Peyer's patch (tissue), 4 donors: Measurements from ENCODE around the gene PRAMEF12. TPM values are rescaled to one million over a fixed set of nuclear protein-coding genes. Genes with fewer than 3 reads are reported as not detected.
"Not testable (repeated sequence)": the region's sequence is repeated elsewhere in the genome, so short reads cannot be mapped to it uniquely, and the experiment has no call there.

ENCODE experiments used
- DNase-seq, 3 donors: peaks; one replicate each; pipeline ENCODE4 v3.0.0-alpha.2; 2017 to 2019
- H3K27ac ChIP-seq, 4 donors: fragments of 200-600 bp; sonication (generic); one replicate each; pipeline ENCODE4 v1.5.1; 2016 to 2019
- H3K27me3 ChIP-seq, 2 donors: fragments of 200-600 bp; sonication (generic); one replicate each; pipeline ENCODE4 v1.5.1; 2019
- H3K36me3 ChIP-seq, 3 donors: fragments of 200-600 bp; sonication (generic); one replicate each; pipeline ENCODE4 v1.5.1; 2016 to 2019
- H3K4me1 ChIP-seq, 4 donors: fragments of 200-600 bp; sonication (generic); one replicate each; pipeline ENCODE4 v1.5.1; 2016 to 2019
- H3K4me3 ChIP-seq, 4 donors: fragments of 200-600 bp; sonication (generic); 1 replicate in 3 of 4; 2 replicates in 1 of 4; pipeline ENCODE4 v1.5.1; 2016 to 2019; ENCODE audit warnings: mild to moderate bottlenecking in 1 of 4
- H3K9me3 ChIP-seq, 4 donors: fragments of 200-600 bp; sonication (generic); one replicate each; pipeline ENCODE4 v1.5.1; 2016 to 2019; ENCODE audit warnings: mild to moderate bottlenecking in 1 of 4
- POLR2A ChIP-seq, 2 donors: fragments of 450-650 bp; IDR thresholded peaks; one replicate each; pipeline ENCODE4 v1.5.1; 2017; ENCODE audit warnings: antibody characterized with exemption in 2 of 2, mild to moderate bottlenecking in 2 of 2, moderate library complexity in 2 of 2
- total RNA-seq, 4 donors: library from RNA; depleted of rRNA; stranded (reverse); fragments of >200 nt; gene quantifications; one replicate each; pipeline ENCODE4 v1.1.0, GENCODE V29; 2016
- TF ChIP-seq, protein P1 (sequence below), 6 experiments: fragments of 450-650 bp in 4 of 6; fragments of 200-600 bp in 2 of 6; sonication (generic) in 1 of 6; IDR thresholded peaks; one replicate each; pipeline ENCODE4 v1.5.1; 2017 to 2019; ENCODE audit warnings: antibody characterized with exemption in 6 of 6, mild to moderate bottlenecking in 3 of 6, moderate library complexity in 1 of 6

The PRAMEF12 gene
- total RNA-seq, 4 donors from 2014 or later: not detected

DNA sequence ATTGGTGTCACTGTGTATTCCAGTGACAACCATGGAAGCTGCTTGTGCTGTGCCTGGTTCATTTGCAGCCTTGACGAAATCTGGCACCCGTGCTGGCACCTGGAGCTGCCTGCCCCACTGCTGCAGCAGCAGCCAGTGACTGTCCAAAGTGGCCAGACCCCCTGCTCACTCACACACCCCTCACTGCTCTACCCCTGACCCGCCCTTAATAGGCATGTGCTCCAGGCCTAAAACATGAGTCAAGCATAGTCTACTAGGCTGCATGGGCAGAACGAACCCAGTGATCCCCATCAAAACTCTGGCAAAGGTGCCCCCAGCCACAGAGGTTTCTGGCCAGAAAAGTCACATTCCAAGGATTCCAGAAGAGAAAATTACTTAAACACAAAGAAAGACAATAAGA is 25.4 kb downstream of the PRAMEF12 start:
- no peak overlapping the region for H3K4me3 ChIP-seq
- H3K27me3 ChIP-seq: no peaks in the 10 kb centered on the region
- no peak for DNase-seq
- TF ChIP-seq, protein P1, sequence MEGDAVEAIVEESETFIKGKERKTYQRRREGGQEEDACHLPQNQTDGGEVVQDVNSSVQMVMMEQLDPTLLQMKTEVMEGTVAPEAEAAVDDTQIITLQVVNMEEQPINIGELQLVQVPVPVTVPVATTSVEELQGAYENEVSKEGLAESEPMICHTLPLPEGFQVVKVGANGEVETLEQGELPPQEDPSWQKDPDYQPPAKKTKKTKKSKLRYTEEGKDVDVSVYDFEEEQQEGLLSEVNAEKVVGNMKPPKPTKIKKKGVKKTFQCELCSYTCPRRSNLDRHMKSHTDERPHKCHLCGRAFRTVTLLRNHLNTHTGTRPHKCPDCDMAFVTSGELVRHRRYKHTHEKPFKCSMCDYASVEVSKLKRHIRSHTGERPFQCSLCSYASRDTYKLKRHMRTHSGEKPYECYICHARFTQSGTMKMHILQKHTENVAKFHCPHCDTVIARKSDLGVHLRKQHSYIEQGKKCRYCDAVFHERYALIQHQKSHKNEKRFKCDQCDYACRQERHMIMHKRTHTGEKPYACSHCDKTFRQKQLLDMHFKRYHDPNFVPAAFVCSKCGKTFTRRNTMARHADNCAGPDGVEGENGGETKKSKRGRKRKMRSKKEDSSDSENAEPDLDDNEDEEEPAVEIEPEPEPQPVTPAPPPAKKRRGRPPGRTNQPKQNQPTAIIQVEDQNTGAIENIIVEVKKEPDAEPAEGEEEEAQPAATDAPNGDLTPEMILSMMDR (IDR thresholded peaks at IDR 0.05): no peak
- no peak overlapping the region for H3K27ac ChIP-seq
- H3K9me3 ChIP-seq: no peaks in the 10 kb centered on the region
- H3K36me3 ChIP-seq: no peaks in the 10 kb centered on the region
- no peaks in the 10 kb centered on the region for H3K4me1 ChIP-seq

DNA sequence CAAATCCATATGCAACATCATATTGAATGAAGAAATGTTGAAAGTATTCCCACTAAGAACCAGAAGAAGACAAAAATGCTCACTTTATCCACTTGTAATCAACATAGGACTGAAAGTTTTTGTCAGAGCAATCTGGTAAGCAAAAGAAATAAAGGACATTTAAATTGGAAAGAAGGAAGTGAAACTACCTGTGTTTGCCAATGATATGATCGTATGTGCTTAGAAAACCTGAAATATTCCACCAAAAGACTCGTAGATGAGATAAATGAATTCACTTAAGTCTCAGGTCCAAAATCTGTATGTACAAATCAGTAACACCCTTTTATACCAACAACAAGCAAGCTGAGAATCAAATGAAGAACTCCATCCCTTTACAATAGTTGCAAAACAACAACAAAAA is 26.2 kb downstream of the PRAMEF12 start:
- no peaks in the 10 kb centered on the region for H3K4me1 ChIP-seq
- DNase-seq: no peak
- TF ChIP-seq, protein P1 (IDR thresholded peaks at IDR 0.05): no peak
- TF ChIP-seq POLR2A (IDR thresholded peaks at IDR 0.05): no peak

GRCh38 chr1:12809933-12810332 is 36.4 kb downstream of the PRAMEF12 start:
- no peaks in the 10 kb centered on the region for H3K4me1 ChIP-seq
- DNase-seq: no peak
- no peaks in the 10 kb centered on the region for H3K9me3 ChIP-seq
- H3K4me3 ChIP-seq: no peak overlapping the region
- no peak for TF ChIP-seq POLR2A (IDR thresholded peaks at IDR 0.05)
- TF ChIP-seq, protein P1 (IDR thresholded peaks at IDR 0.05): no peak
- H3K36me3 ChIP-seq: no peaks in the 10 kb centered on the region
- H3K27ac ChIP-seq: no peak overlapping the region
- H3K27me3 ChIP-seq: no peaks in the 10 kb centered on the region

More for the DNA sequence above, 26.2 kb downstream of the PRAMEF12 start:
- no peaks in the 10 kb centered on the region for H3K9me3 ChIP-seq
- no peaks in the 10 kb centered on the region for H3K36me3 ChIP-seq
- no peak overlapping the region for H3K27ac ChIP-seq
- H3K4me3 ChIP-seq: no peak overlapping the region
- no peaks in the 10 kb centered on the region for H3K27me3 ChIP-seq

- no peak for DNase-seq
- Histone ChIP-seq H3K36me3 (no peaks in the 10 kb centered on the region), H3K4me1 (no peaks in the 10 kb centered on the region), H3K27ac (no peak overlapping the region), H3K4me3 (no peak overlapping the region), H3K27me3 (no peaks in the 10 kb centered on the region), H3K9me3 (no peaks in the 10 kb centered on the region)
- TF ChIP-seq, protein P1 (IDR thresholded peaks at IDR 0.05): no peak
- no peak for TF ChIP-seq POLR2A (IDR thresholded peaks at IDR 0.05)
Observed at GRCh38 chr1:12810691-12811408, 37.3 kb downstream of the PRAMEF12 start.

GRCh38 chr1:12811409-12811784 is 37.9 kb downstream of the PRAMEF12 start:
- DNase-seq: no peak
- Histone ChIP-seq H3K9me3 (no peaks in the 10 kb centered on the region), H3K4me3 (no peak overlapping the region), H3K36me3 (no peaks in the 10 kb centered on the region), H3K27me3 (no peaks in the 10 kb centered on the region), H3K27ac (no peak overlapping the region), H3K4me1 (no peaks in the 10 kb centered on the region)
- no peak for TF ChIP-seq POLR2A (IDR thresholded peaks at IDR 0.05)
- TF ChIP-seq, protein P1 (IDR thresholded peaks at IDR 0.05): no peak

- not testable (repeated sequence) for H3K9me3 ChIP-seq, H3K27ac ChIP-seq, H3K27me3 ChIP-seq, H3K36me3 ChIP-seq, H3K4me1 ChIP-seq, DNase-seq, H3K4me3 ChIP-seq
Observed at GRCh38 chr1:12819061-12819460, 45.5 kb downstream of the PRAMEF12 start.

Other genes starting within 250 kb of the PRAMEF12 start
- 100 to 1,000 TPM in 2 of 4 donors, 10 to 100 TPM in 2; 34.7 to 179 (median 108) TPM for gene DHRS3, start 155.5 kb upstream of the PRAMEF12 start, total RNA-seq
- gene AADACL4, start 129.7 kb upstream of the PRAMEF12 start, total RNA-seq: not detected
- not detected for gene AADACL3, start 57.6 kb upstream of the PRAMEF12 start, total RNA-seq
- not detected for gene CFAP107, start 27.5 kb upstream of the PRAMEF12 start, total RNA-seq
- not detected for gene PRAMEF1, start 17.7 kb downstream of the PRAMEF12 start, total RNA-seq
- gene PRAMEF11, start 57.7 kb downstream of the PRAMEF12 start, total RNA-seq: not detected
- gene HNRNPCL1, start 75.0 kb downstream of the PRAMEF12 start, total RNA-seq: not detected
- gene PRAMEF2, start 83.3 kb downstream of the PRAMEF12 start, total RNA-seq: not detected
- not detected for gene PRAMEF4, start 112.5 kb downstream of the PRAMEF12 start, total RNA-seq
- not detected for gene PRAMEF10, start 124.5 kb downstream of the PRAMEF12 start, total RNA-seq
- gene PRAMEF7, start 142.9 kb downstream of the PRAMEF12 start, total RNA-seq: not detected
- gene PRAMEF6, start 173.8 kb downstream of the PRAMEF12 start, total RNA-seq: not detected